IPS-15b (cell line): Measurements from ENCODE around the gene PDGFB.
"Not testable (repeated sequence)": the region's sequence is repeated elsewhere in the genome, so short reads cannot be mapped to it uniquely, and the experiment has no call there.

Experiments used
- H3K27me3 ChIP-seq: one replicate; pipeline ENCODE4 v1.6.1; 2013; ENCODE audit warnings: low read length; ENCODE audit not compliant: control insufficient read depth, insufficient read depth
- H3K36me3 ChIP-seq: one replicate; pipeline ENCODE4 v1.6.1; 2013; ENCODE audit warnings: low read length; ENCODE audit not compliant: control insufficient read depth, insufficient read depth
- H3K4me1 ChIP-seq: one replicate; pipeline ENCODE4 v1.6.1; 2013; ENCODE audit warnings: mild to moderate bottlenecking, low read length; ENCODE audit not compliant: control insufficient read depth, insufficient read depth
- H3K4me3 ChIP-seq: one replicate; pipeline ENCODE4 v1.5.1; 2013; ENCODE audit warnings: low read depth, low read length
- H3K9ac ChIP-seq: one replicate; pipeline ENCODE4 v1.6.1; 2013; ENCODE audit warnings: low read depth, mild to moderate bottlenecking, low read length
- H3K9me3 ChIP-seq: one replicate; pipeline ENCODE4 v1.6.1; 2013; ENCODE audit warnings: mild to moderate bottlenecking, low read length; ENCODE audit not compliant: control insufficient read depth, insufficient read depth

The PDGFB gene

GRCh38 chr22:39225591-39225990 lies 19.2 kb downstream of the PDGFB start:
- no peaks in the 10 kb centered on the region for H3K9me3 ChIP-seq
- H3K9ac ChIP-seq, result no peak overlapping the region
- peaks cover 2% of the 10 kb centered on the region for H3K27me3 ChIP-seq
- peaks cover 11% of the 10 kb centered on the region for H3K4me1 ChIP-seq
- H3K36me3 ChIP-seq, result no peaks in the 10 kb centered on the region
- H3K4me3 ChIP-seq, result no peak overlapping the region

GRCh38 chr22:39224550-39224949 lies 20.2 kb downstream of the PDGFB start:
- Histone ChIP-seq H3K36me3 (no peaks in the 10 kb centered on the region), H3K4me3 (no peak overlapping the region), H3K9ac (no peak overlapping the region), H3K27me3 (peaks cover 2% of the 10 kb centered on the region), H3K9me3 (no peaks in the 10 kb centered on the region), H3K4me1 (peaks cover 3% of the 10 kb centered on the region)

- Histone ChIP-seq H3K9ac (no peak overlapping the region), H3K9me3 (no peaks in the 10 kb centered on the region), H3K4me3 (no peak overlapping the region), H3K27me3 (peaks cover 2% of the 10 kb centered on the region), H3K36me3 (no peaks in the 10 kb centered on the region), H3K4me1 (peaks cover 3% of the 10 kb centered on the region)
Observed at GRCh38 chr22:39223091-39223710, 21.6 kb downstream of the PDGFB start.

- Histone ChIP-seq H3K27me3 (no peaks in the 10 kb centered on the region), H3K4me1 (peaks cover 3% of the 10 kb centered on the region), H3K36me3 (no peaks in the 10 kb centered on the region), H3K4me3 (no peak overlapping the region), H3K9me3 (no peaks in the 10 kb centered on the region), H3K9ac (no peak overlapping the region)
Observed at GRCh38 chr22:39221999-39222686, 22.6 kb downstream of the PDGFB start.

- Histone ChIP-seq H3K4me1 (peaks cover 3% of the 10 kb centered on the region), H3K27me3 (no peaks in the 10 kb centered on the region), H3K9me3 (no peaks in the 10 kb centered on the region), H3K36me3 (no peaks in the 10 kb centered on the region), H3K9ac (no peak overlapping the region), H3K4me3 (no peak overlapping the region)
Observed at GRCh38 chr22:39220890-39221850, 23.6 kb downstream of the PDGFB start.

- Histone ChIP-seq H3K9me3 (no peaks in the 10 kb centered on the region), H3K4me3 (no peak overlapping the region), H3K9ac (no peak overlapping the region), H3K4me1 (peaks cover 3% of the 10 kb centered on the region), H3K36me3 (no peaks in the 10 kb centered on the region), H3K27me3 (no peaks in the 10 kb centered on the region)
Observed at GRCh38 chr22:39220450-39220849, 24.3 kb downstream of the PDGFB start.

GRCh38 chr22:39219071-39220039 lies 25.4 kb downstream of the PDGFB start:
- Histone ChIP-seq H3K9me3 (no peaks in the 10 kb centered on the region), H3K27me3 (no peaks in the 10 kb centered on the region), H3K4me3 (no peak overlapping the region), H3K4me1 (peaks cover 7% of the 10 kb centered on the region), H3K36me3 (no peaks in the 10 kb centered on the region), H3K9ac (no peak overlapping the region)

GRCh38 chr22:39218432-39218831 lies 26.4 kb downstream of the PDGFB start:
- not testable (repeated sequence) for H3K9me3 ChIP-seq, H3K9ac ChIP-seq, H3K4me3 ChIP-seq, H3K4me1 ChIP-seq, H3K36me3 ChIP-seq, H3K27me3 ChIP-seq

GRCh38 chr22:39216143-39216490 lies 28.7 kb downstream of the PDGFB start:
- H3K36me3 ChIP-seq, result peaks cover 2% of the 10 kb centered on the region
- H3K4me1 ChIP-seq, result peaks cover 8% of the 10 kb centered on the region

GRCh38 chr22:39215426-39216142 lies 29.2 kb downstream of the PDGFB start:
- Histone ChIP-seq H3K27me3 (no peaks in the 10 kb centered on the region), H3K4me3 (no peak overlapping the region), H3K9me3 (no peaks in the 10 kb centered on the region), H3K9ac (no peak overlapping the region), H3K4me1 (peaks cover 8% of the 10 kb centered on the region), H3K36me3 (peaks cover 2% of the 10 kb centered on the region)

More at GRCh38 chr22:39216143-39216490, 28.7 kb downstream of the PDGFB start:
- no peak overlapping the region for H3K4me3 ChIP-seq
- H3K9ac ChIP-seq, result no peak overlapping the region
- no peaks in the 10 kb centered on the region for H3K9me3 ChIP-seq
- no peaks in the 10 kb centered on the region for H3K27me3 ChIP-seq
